Activated naive CD8-positive, alpha-beta T cell treated with anti-CD3 and anti-CD28 coated beads, Interleukin-2, amount 50 U/mL, for 16 hours (primary cell): ENCODE results near the gene HDAC6.
"Not testable (repeated sequence)": the region's sequence is repeated elsewhere in the genome, so short reads cannot be mapped to it uniquely, and the experiment has no call there.

Experiments used
- DNase-seq: peaks from one replicate; pipeline ENCODE4 v3.0.0-alpha.2; 2020; ENCODE audit warnings: low read depth, low spot score

HDAC6 gene

GRCh38 chrX:48789366-48790220 is 12.3 kb upstream of the HDAC6 start:
- no peak for DNase-seq

GRCh38 chrX:48790477-48790876 is 11.4 kb upstream of the HDAC6 start:
- no peak for DNase-seq

- DNase-seq: no peak
These were observed 10.6 kb upstream of the HDAC6 start for GRCh38 chrX:48791063-48791820.

- no peak for DNase-seq
These were observed 9.6 kb upstream of the HDAC6 start for GRCh38 chrX:48792219-48792618.

GRCh38 chrX:48793935-48794334 is 7.9 kb upstream of the HDAC6 start:
- no peak for DNase-seq

- DNase-seq: no peak
These were observed 7.4 kb upstream of the HDAC6 start for GRCh38 chrX:48794340-48794910.

GRCh38 chrX:48794911-48795515 is 6.9 kb upstream of the HDAC6 start:
- DNase-seq: no peak

- DNase-seq: no peak
These were observed 3.5 kb upstream of the HDAC6 start for GRCh38 chrX:48798318-48798717.

- no peak for DNase-seq
These were observed 1.1 kb upstream of the HDAC6 start for GRCh38 chrX:48800574-48801279.

GRCh38 chrX:48802089-48802904 is 430 bp downstream of the HDAC6 start:
- peak; percentile 20 for DNase-seq

GRCh38 chrX:48802905-48803200 is 986 bp downstream of the HDAC6 start:
- no peak for DNase-seq

GRCh38 chrX:48806081-48806480 is 4.2 kb downstream of the HDAC6 start:
- DNase-seq: no peak

GRCh38 chrX:48813644-48814043 is 11.8 kb downstream of the HDAC6 start:
- DNase-seq: no peak

GRCh38 chrX:48814722-48815121 is 12.9 kb downstream of the HDAC6 start:
- no peak for DNase-seq

- DNase-seq: no peak
These were observed 13.4 kb downstream of the HDAC6 start for GRCh38 chrX:48815266-48815665.

GRCh38 chrX:48816014-48816810 is 14.3 kb downstream of the HDAC6 start:
- no peak for DNase-seq

GRCh38 chrX:48818098-48818497 is 16.2 kb downstream of the HDAC6 start:
- DNase-seq: no peak

- no peak for DNase-seq
These were observed 17.0 kb downstream of the HDAC6 start for GRCh38 chrX:48818866-48819265.

GRCh38 chrX:48819394-48819793 is 17.5 kb downstream of the HDAC6 start:
- DNase-seq: not testable (repeated sequence)

GRCh38 chrX:48823053-48823452 is 21.2 kb downstream of the HDAC6 start:
- no peak for DNase-seq
